ENCODE data around the gene HMSD.

HMSD gene

DNA sequence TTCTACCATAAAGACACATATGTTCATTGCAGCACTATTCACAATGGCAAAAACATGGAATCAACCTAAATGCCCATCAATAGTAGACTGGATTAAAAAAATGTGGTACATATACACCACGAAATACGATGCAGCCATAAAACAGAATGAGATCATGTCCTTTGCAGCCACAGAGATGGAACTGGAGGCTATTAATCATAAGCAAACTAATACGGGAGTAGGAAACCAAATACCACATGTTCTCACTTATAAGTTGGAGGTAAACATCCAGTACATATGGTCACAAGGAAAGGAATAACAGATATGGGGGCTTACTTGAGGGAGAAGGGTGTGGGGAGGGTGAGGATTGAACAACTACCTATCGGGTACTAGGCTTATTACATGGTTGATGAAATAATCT is 7.7 kb downstream of the HMSD start:
- DNase-seq (ENCODE audit: low read depth in 2 of 2): no peak

DNA sequence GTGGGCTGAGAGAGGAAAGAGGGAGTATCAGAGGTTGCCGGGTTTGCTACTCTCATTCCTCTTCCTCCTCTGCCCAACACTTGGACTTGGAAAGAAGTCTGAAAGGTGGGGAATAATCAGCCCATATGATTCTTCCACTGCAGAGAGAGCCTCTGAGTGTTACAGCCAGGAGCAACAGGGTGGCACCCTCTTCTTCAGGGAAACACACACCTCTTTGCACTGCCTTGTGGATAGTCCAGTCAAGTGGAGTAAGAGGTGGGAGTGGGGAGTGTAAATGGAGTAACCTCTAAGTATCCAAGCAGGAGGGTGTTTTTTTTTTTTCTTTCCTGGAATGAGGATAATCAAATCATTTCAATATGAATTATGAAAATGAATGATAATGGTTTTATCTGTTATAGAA is 11.8 kb downstream of the HMSD start:
- DNase-seq (ENCODE audit: low read depth in 2 of 2): no peak

DNA sequence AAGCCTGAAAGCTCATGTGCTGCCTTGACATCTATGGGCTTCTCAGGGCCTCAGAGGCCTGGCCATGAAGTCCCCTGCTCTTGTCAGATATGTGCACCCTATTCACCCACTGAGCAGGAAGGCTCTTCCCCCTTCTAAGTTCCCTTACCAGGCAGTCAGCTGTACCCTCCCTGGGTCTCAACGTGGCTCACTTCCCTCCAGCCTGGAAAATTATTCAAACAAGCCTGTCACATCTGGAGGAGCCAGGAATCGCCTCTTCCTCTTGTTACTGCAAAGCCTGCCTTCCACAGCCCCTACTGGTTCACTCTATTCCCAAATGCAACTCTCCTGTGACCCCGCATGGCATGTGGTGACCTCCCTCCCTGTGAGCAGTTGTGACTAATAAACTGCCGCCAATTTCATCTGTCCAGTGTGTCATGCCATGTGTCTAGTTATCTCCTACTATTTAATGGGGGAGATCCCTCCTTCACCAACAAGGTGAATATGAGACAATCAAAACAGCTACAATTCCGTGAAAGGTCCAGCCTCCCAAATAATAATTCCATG is 12.4 kb downstream of the HMSD start:
- DNase-seq (ENCODE audit: low read depth in 2 of 2): no peak

DNA sequence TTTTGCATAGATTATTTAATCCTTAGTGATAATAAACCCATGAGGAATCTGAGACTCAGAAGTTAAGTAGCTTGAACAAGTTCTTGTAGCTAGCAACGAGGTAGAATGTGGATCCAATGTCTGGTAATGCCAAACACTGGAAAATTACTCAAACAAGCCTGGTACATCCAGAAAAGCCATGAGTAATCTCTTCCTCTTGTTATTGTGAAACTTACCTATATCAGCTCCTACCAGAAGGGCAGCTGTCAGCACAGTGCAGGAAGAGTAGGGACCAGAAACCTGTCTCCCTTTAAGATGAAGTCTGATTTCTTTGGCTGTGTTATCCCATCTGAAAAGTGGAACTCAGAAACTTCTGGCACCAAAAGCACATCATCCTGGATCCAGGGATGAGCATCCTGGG is 13.0 kb downstream of the HMSD start:
- no peak for DNase-seq (ENCODE audit: low read depth in 2 of 2)

DNA sequence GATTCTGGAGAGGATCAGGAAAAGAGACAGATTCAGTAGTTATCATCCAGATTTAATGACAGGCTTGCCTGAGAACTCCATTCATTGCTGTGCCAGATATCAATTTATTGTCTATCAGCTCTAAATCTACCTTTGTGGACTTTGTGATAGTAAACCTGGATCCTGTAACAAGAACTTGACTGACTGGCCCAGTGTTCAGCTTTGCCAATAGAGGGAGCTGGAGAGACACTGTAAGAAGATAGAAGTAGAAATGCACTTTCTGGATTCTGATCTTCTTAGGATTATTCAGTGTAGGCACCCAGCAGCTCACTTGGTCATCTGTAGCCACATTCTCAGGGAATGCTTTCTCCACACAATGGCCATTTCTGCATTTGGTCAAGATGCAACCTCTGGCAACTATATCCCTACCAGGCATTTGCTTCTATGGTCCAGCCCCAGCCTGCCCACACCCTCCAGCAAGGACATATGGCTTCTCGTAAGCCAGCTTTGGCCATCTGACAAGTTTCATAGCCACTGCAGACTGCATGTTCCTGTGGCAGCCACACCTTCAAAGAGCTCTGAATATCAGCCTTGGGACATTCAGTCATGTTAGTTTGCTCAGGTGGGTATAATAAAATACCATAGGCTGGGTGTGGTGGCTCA is 14.6 kb downstream of the HMSD start:
- DNase-seq (ENCODE audit: low read depth in 2 of 2): no peak

DNA sequence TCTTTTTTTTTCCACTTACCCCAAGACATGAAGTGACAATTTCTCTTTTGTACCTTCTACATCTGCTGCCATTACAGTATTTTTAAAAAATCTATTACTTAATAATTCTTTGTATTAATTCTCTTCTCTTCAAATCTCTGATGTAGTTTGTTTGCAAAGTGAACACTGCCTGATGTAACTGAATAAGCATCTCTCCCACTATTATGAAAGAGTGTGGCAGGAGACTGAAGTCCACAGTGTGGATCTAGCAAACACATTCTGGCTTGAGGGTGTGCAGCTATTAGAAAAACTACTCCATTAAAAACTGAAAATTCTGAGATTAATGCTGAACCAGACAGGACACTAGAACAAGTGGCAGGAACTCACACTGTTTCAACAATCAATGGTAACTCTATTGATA is 15.8 kb downstream of the HMSD start:
- DNase-seq (ENCODE audit: low read depth in 2 of 2): no peak

DNA sequence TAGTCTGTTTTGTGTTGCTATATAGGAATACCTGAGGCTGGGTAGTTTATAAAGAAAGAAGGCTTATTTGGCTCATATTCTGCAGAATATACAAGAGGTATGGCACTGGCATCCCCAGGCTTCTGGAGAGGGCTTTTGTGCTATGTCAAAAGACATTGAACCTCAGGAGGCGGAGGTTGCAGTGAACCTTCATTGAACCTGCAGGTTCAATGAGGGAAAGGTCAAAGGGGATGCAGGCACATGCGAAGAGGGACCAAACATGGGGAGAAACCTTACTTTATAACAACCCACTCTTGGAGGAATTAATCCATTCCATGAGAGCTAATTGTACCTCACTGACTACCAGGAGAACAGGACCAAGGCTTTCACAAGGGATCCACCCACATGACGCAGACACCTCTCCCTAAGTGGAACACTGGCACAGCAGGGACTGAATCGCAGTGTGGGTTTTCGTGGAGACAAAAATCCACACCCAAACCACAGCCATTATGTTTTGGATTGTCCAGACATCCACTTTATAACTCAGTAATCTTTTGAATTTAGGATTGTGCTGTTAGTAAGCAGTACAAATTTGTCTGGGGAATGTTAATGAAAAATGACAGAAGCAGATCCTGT is 16.7 kb downstream of the HMSD start:
- no peak for DNase-seq (ENCODE audit: low read depth in 2 of 2)

DNA sequence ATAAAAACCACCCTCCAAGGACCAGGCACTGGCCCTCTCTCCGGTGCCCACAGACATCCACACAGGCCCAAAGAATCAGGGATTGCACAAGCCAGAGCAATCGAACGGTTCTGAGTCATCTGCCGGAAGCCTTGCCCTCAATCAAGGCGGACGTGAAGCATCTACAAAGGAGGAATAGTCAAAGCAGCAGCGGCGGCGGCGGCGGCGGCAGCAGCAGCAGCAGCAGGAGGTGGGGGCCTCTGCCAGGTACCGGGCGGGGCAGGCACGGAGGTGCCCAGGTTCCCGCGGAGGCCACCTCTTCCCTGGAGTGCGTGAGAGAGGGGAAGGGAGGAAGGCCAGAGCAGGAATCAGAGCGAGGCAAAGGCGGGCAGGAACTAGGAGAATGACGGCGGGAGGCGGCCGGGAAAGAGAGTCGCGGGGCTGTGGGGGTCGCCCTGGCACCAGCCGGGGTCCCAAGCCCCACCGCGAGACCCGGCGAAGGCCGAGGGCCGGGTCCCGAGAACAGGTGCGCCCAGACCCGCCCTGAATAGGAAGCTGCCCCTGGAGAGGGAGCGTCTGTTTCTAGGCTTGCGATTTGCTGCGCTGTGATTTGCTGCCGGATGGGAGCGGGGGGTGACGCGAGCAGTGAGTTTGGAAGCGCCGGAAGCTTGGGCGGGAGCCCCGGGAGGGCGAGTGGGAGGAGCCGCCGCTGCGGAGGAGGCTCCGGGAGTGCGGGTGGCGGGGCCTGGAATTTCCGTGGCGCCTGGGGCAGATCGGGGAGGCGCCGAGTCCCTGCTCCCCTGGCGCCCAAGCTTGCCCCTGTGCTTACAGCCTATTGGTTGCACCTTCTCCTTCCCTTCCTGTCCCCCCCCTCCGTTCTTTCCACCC is 21.1 kb downstream of the HMSD start, which contains the start of gene SERPINB8:
Gene SERPINB8 (plus strand): TSS at position 140 of the 867 bp plus-strand sequence. CDS start 8,228 bp downstream, outside the sequence.
- DNase-seq (ENCODE audit: low read depth in 2 of 2): peak; percentile 52 to 56

DNA sequence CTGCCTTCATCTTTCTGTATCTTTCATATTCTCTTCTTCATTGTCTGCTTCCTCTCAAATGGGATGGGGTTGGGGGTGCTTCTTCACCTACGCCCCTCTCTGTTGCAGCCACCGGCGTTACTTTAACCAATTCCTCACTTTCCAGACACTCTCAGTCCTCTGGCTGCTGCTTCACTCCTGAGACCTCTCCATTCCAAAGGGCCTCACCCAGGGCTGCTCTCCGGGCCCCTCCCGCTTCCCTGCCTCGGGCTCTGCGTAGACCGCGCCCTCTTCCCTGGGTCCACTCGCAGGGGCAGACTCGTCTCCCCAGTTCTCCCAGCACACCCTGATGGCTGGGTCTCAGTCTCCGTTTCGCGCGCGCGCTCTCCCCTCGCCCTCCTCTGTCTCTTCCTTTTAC is 21.7 kb downstream of the HMSD start:
- no peak for DNase-seq (ENCODE audit: low read depth in 2 of 2)

DNA sequence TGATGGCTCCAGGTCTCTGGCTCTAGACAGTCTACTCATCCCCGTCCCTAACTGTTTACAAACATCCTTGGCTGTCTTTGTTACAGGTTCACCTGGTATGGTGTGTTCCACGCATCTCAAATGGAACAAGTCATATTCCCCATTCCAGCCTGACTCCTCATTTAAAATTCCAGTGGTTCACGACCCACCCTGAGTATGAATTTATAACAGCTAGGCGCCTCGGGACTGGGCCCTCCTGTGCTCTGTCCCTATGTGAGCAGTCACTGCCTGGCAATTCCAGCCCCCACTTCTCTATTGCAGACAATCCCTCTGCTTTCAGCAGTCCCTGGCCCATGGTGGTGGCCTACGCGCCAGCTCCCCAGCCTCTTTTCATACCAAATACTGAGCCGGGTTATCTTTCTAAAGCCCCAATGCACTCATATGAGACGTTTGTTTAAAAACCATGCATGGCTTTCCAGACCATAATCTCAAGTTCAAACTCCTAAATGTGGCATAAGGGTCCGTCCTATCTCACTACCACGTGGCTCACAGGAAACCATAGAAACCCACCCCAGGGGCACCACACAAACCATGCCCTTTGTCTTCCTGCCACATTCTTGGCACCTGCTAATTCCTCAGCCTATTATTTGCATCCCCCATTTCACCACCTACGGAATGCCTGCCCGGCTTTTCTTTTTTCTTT is 22.4 kb downstream of the HMSD start:
- DNase-seq (ENCODE audit: low read depth in 2 of 2): no peak

DNA sequence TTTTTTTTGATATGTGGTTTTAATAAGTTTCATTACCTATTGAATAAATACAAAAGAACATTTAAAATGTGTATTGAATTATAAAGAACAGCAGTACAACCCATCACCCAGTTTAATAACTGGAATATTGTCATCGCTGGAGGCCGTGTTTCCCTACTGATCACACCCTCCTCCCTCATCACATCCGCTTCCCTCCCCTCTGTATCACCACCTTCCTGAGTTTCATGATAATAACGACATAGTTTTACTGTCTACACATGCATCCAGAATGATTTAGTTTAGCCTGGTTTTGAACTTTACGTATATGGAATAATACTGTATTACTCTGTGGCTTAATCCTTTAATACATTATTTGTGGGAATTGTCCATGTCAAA is 22.9 kb downstream of the HMSD start:
- no peak for DNase-seq (ENCODE audit: low read depth in 2 of 2)

DNA sequence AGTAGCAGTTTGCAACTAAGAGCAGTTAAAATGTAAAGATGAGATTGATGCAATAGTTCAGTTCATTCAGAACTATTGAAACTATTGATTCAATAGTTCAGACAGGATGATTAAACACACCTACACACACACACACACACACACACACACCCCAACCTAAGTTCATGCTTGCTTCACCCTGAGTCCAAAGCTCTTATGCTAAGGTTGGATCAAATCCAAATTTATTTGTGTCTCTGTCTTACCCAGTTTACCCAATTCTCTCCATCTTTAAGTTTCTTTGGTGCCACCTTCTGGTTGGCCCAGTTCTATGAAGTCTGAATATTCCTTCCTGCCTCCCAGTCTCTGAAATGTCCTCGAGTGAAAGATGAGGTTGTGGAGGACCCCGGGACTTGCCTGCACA is 25.9 kb downstream of the HMSD start:
- no peak for DNase-seq (ENCODE audit: low read depth in 2 of 2)

DNA sequence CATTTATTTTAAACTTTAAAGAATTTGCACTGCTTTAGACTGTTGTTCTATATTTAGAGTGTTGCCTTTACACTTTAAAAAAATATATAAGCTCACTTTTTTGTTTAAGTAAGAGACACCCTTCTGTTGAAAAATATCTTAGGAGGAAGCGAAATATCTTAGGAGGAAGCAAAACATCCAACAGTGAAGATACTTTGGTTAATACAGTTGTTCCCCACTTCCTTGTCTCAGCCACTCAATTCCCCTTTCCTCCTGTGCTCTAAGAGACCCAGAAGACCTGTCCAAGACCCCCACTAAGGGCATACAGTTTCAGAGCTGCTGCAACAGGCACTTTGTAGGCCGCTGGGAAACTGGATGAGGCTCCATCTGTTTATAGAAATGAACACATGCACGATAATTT is 26.5 kb downstream of the HMSD start:
- DNase-seq (ENCODE audit: low read depth in 2 of 2): no peak

DNA sequence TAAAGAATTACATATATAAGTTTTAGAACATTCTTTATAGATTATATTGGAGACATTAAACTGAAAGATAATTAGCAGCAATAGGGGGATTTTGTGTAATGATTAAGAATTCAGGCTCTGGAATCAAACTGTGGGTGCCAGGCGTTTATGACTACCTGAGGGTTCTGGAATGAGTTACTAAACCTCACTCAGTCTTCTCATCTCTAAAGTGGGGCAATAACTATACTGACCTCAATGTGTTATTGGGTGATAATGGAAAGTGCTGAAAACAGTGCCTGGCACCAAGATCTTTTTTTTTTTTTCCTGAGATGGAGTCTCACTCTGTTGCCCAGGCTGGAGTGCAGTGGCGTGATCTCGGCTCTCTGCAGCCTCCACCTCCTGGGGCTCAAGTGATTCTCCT is 27.9 kb downstream of the HMSD start:
- DNase-seq (ENCODE audit: low read depth in 2 of 2): no peak

DNA sequence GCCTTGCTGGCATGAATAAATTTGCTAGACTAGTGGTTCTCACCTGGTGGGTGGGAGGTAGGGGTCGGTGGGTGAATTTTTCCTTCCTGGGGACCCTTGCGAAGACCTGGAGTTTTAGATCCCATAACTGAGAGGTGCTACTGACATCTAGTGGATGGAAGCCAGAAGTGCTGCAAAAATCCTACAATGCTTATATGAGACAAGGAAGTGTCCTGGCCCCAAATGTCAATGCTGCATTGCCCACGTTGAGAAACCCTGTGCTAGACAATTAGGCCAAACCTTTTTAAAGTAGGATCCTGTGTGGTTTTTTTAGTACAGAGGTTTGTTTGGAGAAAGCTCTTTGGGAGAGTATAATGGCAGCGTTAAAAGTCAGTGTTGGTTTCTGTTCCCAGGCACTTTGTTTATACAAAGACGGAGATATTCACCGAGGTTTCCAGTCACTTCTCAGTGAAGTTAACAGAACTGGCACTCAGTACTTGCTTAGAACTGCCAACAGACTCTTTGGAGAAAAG is 30.4 kb downstream of the HMSD start:
- no peak for DNase-seq (ENCODE audit: low read depth in 2 of 2)

DNA sequence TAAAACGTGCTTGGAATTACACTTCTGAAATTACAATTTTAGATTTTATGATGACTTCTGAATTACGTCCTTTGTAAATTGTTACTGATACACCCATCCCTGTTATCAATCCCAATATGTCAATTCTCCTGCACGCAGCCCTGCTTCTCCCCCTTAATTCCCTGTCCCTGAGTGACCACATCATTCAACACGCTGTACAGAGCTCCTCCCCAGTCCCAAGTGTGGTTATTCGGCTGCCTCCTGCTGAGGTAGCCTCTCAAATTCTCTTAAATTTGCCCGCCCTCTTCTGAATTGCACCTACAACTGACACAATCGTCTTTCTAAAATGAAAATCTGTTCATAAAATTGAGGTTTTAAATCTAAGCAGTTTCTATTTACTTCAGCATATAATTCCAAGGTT is 30.9 kb downstream of the HMSD start:
- DNase-seq (ENCODE audit: low read depth in 2 of 2): no peak

DNA sequence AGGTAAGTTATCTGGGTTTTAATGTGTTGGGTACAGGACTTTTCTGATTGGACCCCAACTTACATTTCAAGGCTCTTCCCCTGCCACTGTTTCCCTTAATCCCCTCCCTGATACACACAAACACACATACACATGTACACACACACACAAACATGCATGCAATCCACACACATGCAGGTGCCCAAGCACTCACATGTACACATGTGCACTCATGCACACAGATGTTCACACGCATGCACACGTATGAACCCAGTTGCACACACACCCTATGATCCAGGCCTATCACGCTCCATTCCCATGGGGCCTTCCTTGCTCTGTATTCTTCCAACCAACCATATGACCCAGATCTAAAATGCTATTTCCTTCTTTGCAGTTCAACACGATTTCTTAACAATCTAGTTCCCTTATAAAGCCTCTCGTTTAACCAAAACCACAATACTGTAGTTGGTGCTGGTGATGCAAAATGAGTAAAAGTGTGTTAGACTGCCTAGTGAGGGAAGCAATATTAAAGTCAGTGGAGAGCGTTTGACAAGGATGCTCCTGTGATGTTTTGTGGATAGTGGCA is 31.9 kb downstream of the HMSD start:
- no peak for DNase-seq (ENCODE audit: low read depth in 2 of 2)

DNA sequence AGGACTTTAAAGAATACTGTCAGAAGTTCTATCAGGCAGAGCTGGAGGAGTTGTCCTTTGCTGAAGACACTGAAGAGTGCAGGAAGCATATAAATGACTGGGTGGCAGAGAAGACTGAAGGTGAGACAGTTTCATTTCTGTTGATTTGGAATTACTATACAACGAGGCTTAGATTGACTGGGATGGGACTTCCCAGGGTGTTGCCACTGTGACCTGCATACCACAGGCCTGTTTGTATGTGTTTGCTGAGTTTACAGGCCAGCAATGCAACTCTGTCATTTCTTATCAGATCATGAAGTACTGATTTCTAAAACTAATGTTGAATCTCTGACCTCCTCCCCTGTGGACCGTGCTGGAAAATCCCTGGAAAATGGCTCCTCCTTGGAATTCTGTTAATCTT is 32.6 kb downstream of the HMSD start:
- DNase-seq (ENCODE audit: low read depth in 2 of 2): no peak

DNA sequence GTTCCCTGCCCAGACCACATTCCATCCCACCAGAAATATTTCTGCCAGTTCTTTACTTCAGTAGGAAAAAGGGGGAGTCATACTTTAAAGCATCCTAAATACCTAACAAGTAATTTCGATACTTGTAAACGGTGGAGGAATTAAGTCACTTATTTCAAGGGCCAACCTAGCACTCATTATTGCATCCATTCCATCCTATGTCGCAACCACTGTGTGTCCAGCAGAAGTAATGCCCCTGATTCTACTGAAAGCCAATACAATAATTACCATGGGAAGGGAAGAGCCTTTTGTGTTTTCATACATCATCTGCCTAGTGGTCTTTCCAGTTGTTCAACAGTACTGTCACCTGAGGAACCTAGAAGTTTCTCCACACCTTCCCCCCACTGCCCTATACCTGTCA is 33.3 kb downstream of the HMSD start:
- DNase-seq (ENCODE audit: low read depth in 2 of 2): no peak

DNA sequence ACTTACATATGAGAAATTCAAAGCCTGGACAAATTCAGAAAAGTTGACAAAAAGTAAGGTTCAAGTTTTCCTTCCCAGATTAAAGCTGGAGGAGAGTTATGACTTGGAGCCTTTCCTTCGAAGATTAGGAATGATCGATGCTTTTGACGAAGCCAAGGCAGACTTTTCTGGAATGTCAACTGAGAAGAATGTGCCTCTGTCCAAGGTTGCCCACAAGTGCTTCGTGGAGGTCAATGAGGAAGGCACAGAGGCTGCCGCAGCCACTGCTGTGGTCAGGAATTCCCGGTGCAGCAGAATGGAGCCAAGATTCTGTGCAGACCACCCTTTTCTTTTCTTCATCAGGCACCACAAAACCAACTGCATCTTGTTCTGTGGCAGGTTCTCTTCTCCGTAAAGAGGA is 37.8 kb downstream of the HMSD start:
- no peak for DNase-seq (ENCODE audit: low read depth in 2 of 2)

DNA sequence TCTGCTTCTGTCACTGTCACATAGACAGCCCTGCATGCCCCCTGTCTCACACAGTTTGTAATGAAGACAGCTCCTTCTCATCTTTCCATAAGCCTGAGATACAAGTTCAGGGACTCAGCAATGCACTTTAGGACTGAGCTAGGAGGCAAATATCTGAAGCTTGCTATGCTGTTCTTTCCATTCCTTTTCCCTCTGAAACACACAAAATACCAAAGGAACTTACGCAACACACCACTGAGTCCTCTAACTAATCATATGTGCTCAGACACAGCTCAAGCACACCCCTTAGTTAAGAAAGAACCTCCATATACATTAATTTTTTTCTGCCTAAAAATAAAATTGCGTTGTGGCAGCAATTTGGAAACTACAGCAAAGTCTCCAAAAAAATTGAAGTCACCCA is 38.6 kb downstream of the HMSD start:
- DNase-seq (ENCODE audit: low read depth in 2 of 2): no peak

DNA sequence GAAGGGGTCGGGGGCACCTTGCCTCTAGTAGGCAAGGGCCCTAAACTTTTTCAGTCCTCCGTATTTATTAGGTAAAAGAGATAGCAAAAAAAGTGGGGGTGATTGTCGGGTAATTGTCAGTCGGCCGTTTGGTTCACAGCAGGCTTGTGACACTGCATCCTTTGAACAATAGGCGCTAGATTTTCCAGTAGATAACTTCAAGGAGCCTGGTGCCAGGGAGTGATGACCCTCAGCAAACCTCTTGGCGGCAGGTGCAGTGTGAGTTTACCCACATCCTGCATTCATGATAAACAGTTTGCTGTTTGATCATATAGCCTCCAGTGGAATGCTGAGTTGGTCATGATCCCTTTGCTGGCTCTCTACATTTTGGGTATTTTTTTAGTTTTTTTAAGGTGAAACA is 43.6 kb downstream of the HMSD start:
- no peak for DNase-seq (ENCODE audit: low read depth in 2 of 2)

Data from stimulated activated CD8-positive, alpha-beta memory T cell treated with anti-CD3 and anti-CD28 coated beads, Interleukin-2, amount 100 ng/mL, for 1 hour (primary cell).